ENCODE measurements around the gene SETD6.
"Not testable (repeated sequence)": the region's sequence is repeated elsewhere in the genome, so short reads cannot be mapped to it uniquely, and the experiment has no call there.

Gene SETD6

GRCh38 chr16:58532414-58532813 is 17.1 kb downstream of the SETD6 start:
- peaks cover 28% of the 10 kb centered on the region for H3K36me3 Mint-ChIP-seq
- H3K27me3 Mint-ChIP-seq = no peaks in the 10 kb centered on the region
- H3K9me3 Mint-ChIP-seq = no peaks in the 10 kb centered on the region
- no peak for ATAC-seq (ENCODE audit: low read depth)
- no peak overlapping the region for H3K4me3 Mint-ChIP-seq
- no peaks in the 10 kb centered on the region for H3K4me1 Mint-ChIP-seq
- DNase-seq (ENCODE audit: low spot score in 2 of 2) = no peak
- peak overlapping the region; percentile 55 for H3K27ac Mint-ChIP-seq

- peaks cover 35% of the 10 kb centered on the region for H3K36me3 Mint-ChIP-seq
- no peak overlapping the region for H3K27ac Mint-ChIP-seq
- no peak for DNase-seq (ENCODE audit: low spot score in 2 of 2)
- no peak overlapping the region for H3K4me3 Mint-ChIP-seq
- no peaks in the 10 kb centered on the region for H3K9me3 Mint-ChIP-seq
- no peaks in the 10 kb centered on the region for H3K4me1 Mint-ChIP-seq
- H3K27me3 Mint-ChIP-seq = no peaks in the 10 kb centered on the region
- no peak for ATAC-seq (ENCODE audit: low read depth)
Measured at GRCh38 chr16:58533751-58534470, 18.6 kb downstream of the SETD6 start.

GRCh38 chr16:58535100-58535499 is 19.8 kb downstream of the SETD6 start:
- peaks cover 40% of the 10 kb centered on the region for H3K36me3 Mint-ChIP-seq
- no peaks in the 10 kb centered on the region for H3K4me1 Mint-ChIP-seq
- no peaks in the 10 kb centered on the region for H3K9me3 Mint-ChIP-seq
- DNase-seq (ENCODE audit: low spot score in 2 of 2) (no peak), ATAC-seq (ENCODE audit: low read depth) (no peak)
- no peaks in the 10 kb centered on the region for H3K27me3 Mint-ChIP-seq
- H3K4me3 Mint-ChIP-seq = no peak overlapping the region
- no peak overlapping the region for H3K27ac Mint-ChIP-seq

- DNase-seq (ENCODE audit: low spot score in 2 of 2) (no peak), ATAC-seq (ENCODE audit: low read depth) (no peak)
- Mint-ChIP-seq H3K4me3 (no peak overlapping the region), H3K27ac (no peak overlapping the region), H3K4me1 (no peaks in the 10 kb centered on the region), H3K36me3 (peaks cover 40% of the 10 kb centered on the region), H3K27me3 (no peaks in the 10 kb centered on the region), H3K9me3 (no peaks in the 10 kb centered on the region)
Measured at GRCh38 chr16:58536278-58536677, 21.0 kb downstream of the SETD6 start.

GRCh38 chr16:58537124-58537906 is 22.0 kb downstream of the SETD6 start:
- no peak overlapping the region for H3K4me3 Mint-ChIP-seq
- H3K27ac Mint-ChIP-seq = peak overlapping the region; percentile 84
- no peaks in the 10 kb centered on the region for H3K27me3 Mint-ChIP-seq
- ATAC-seq (ENCODE audit: low read depth) (no peak), DNase-seq (ENCODE audit: low spot score in 2 of 2) (no peak)
- H3K4me1 Mint-ChIP-seq = no peaks in the 10 kb centered on the region
- peaks cover 40% of the 10 kb centered on the region for H3K36me3 Mint-ChIP-seq
- H3K9me3 Mint-ChIP-seq = no peaks in the 10 kb centered on the region

GRCh38 chr16:58541711-58542110 is 26.4 kb downstream of the SETD6 start:
- no peak for ATAC-seq (ENCODE audit: low read depth)
- peaks cover 35% of the 10 kb centered on the region for H3K36me3 Mint-ChIP-seq

GRCh38 chr16:58542291-58542690 is 27.0 kb downstream of the SETD6 start:
- Mint-ChIP-seq H3K4me3 (no peak overlapping the region), H3K9me3 (no peaks in the 10 kb centered on the region), H3K27ac (no peak overlapping the region), H3K36me3 (peaks cover 35% of the 10 kb centered on the region), H3K27me3 (no peaks in the 10 kb centered on the region), H3K4me1 (peaks cover 3% of the 10 kb centered on the region)
- ATAC-seq (ENCODE audit: low read depth) (no peak), DNase-seq (ENCODE audit: low spot score in 2 of 2) (no peak)

More at GRCh38 chr16:58541711-58542110, 26.4 kb downstream of the SETD6 start:
- no peak overlapping the region for H3K4me3 Mint-ChIP-seq
- no peak overlapping the region for H3K27ac Mint-ChIP-seq
- peaks cover 3% of the 10 kb centered on the region for H3K4me1 Mint-ChIP-seq
- no peaks in the 10 kb centered on the region for H3K9me3 Mint-ChIP-seq
- no peaks in the 10 kb centered on the region for H3K27me3 Mint-ChIP-seq
- DNase-seq (ENCODE audit: low spot score in 2 of 2) = no peak

- no peak overlapping the region for H3K27ac Mint-ChIP-seq
- H3K9me3 Mint-ChIP-seq = no peaks in the 10 kb centered on the region
Measured at GRCh38 chr16:58543685-58544084, 28.4 kb downstream of the SETD6 start.

GRCh38 chr16:58548378-58548777 is 33.1 kb downstream of the SETD6 start:
- H3K27me3 Mint-ChIP-seq = no peaks in the 10 kb centered on the region
- ATAC-seq (ENCODE audit: low read depth) (no peak), DNase-seq (ENCODE audit: low spot score in 2 of 2) (no peak)
- H3K27ac Mint-ChIP-seq = no peak overlapping the region
- H3K36me3 Mint-ChIP-seq = peaks cover 23% of the 10 kb centered on the region
- H3K4me3 Mint-ChIP-seq = no peak overlapping the region
- peaks cover 3% of the 10 kb centered on the region for H3K4me1 Mint-ChIP-seq
- no peaks in the 10 kb centered on the region for H3K9me3 Mint-ChIP-seq

More at GRCh38 chr16:58543685-58544084, 28.4 kb downstream of the SETD6 start:
- Mint-ChIP-seq H3K4me1 (peaks cover 3% of the 10 kb centered on the region), H3K27me3 (no peaks in the 10 kb centered on the region), H3K36me3 (peaks cover 30% of the 10 kb centered on the region), H3K4me3 (no peak overlapping the region)
- ATAC-seq (ENCODE audit: low read depth) (no peak), DNase-seq (ENCODE audit: low spot score in 2 of 2) (no peak)

- Mint-ChIP-seq H3K27me3 (no peaks in the 10 kb centered on the region), H3K9me3 (no peaks in the 10 kb centered on the region), H3K4me1 (no peaks in the 10 kb centered on the region), H3K27ac (no peak overlapping the region), H3K36me3 (peaks cover 22% of the 10 kb centered on the region), H3K4me3 (no peak overlapping the region)
- ATAC-seq (ENCODE audit: low read depth) (no peak), DNase-seq (ENCODE audit: low spot score in 2 of 2) (no peak)
Measured at GRCh38 chr16:58551496-58551895, 36.2 kb downstream of the SETD6 start.

GRCh38 chr16:58556678-58557077 is 41.4 kb downstream of the SETD6 start:
- Mint-ChIP-seq H3K27me3 (no peaks in the 10 kb centered on the region), H3K9me3 (no peaks in the 10 kb centered on the region), H3K4me1 (no peaks in the 10 kb centered on the region), H3K36me3 (peaks cover 19% of the 10 kb centered on the region), H3K27ac (peak overlapping the region; percentile 28), H3K4me3 (no peak overlapping the region)
- ATAC-seq (ENCODE audit: low read depth) (no peak), DNase-seq (ENCODE audit: low spot score in 2 of 2) (no peak)

- peaks cover 2% of the 10 kb centered on the region for H3K4me1 Mint-ChIP-seq
- H3K4me3 Mint-ChIP-seq = no peak overlapping the region
- no peaks in the 10 kb centered on the region for H3K27me3 Mint-ChIP-seq
- H3K9me3 Mint-ChIP-seq = no peaks in the 10 kb centered on the region
- no peak for ATAC-seq (ENCODE audit: low read depth)
- H3K27ac Mint-ChIP-seq = no peak overlapping the region
- peaks cover 23% of the 10 kb centered on the region for H3K36me3 Mint-ChIP-seq
- DNase-seq (ENCODE audit: low spot score in 2 of 2) = no peak
Measured at GRCh38 chr16:58563235-58563634, 47.9 kb downstream of the SETD6 start.

- Mint-ChIP-seq H3K36me3 (peaks cover 21% of the 10 kb centered on the region), H3K4me3 (no peak overlapping the region), H3K27ac (no peak overlapping the region), H3K27me3 (no peaks in the 10 kb centered on the region), H3K4me1 (peaks cover 2% of the 10 kb centered on the region), H3K9me3 (no peaks in the 10 kb centered on the region)
- ATAC-seq (ENCODE audit: low read depth) (no peak), DNase-seq (ENCODE audit: low spot score in 2 of 2) (no peak)
Measured at GRCh38 chr16:58563775-58564174, 48.5 kb downstream of the SETD6 start.

- not testable (repeated sequence) for H3K27ac Mint-ChIP-seq; ATAC-seq (ENCODE audit: low read depth)
- H3K36me3 Mint-ChIP-seq = peaks cover 27% of the 10 kb centered on the region
Measured at GRCh38 chr16:58565697-58566096, 50.4 kb downstream of the SETD6 start.

More at GRCh38 chr16:58565697-58566096, 50.4 kb downstream of the SETD6 start:
- not testable (repeated sequence) for H3K4me3 Mint-ChIP-seq; H3K9me3 Mint-ChIP-seq; H3K27me3 Mint-ChIP-seq; DNase-seq (ENCODE audit: low spot score in 2 of 2); H3K4me1 Mint-ChIP-seq
